ENCODE results near the gene CKLF.

- TF ChIP-seq POLR2AphosphoS5 (IDR thresholded peaks at IDR 0.05; ENCODE audit: low read depth, low read length) (no peak), TAF1 (IDR thresholded peaks at IDR 0.05; ENCODE audit: low read depth, low read length) (no peak)
These were observed 48.8 kb upstream of the CKLF start for GRCh38 chr16:66503612-66504011.
